IMR-90 (cell line): ENCODE results near the gene SGTB. TPM values are rescaled to one million over a fixed set of nuclear protein-coding genes. Genes with fewer than 3 reads are reported as not detected.

Experiments used
- ATAC-seq: fragments of 200-7000 bp; cut with Tn5 transposase; 2 replicates; pipeline ENCODE4 v1.9.1; 2020; ENCODE audit warnings: low read depth, mild to moderate bottlenecking, moderate library complexity
- BruUV-seq: library from RNA; stranded (reverse); fragments of 400-500 nt; replicated peaks from 2 replicates; lab custom pipeline; 2021; lab: Mats Ljungman, UMichigan
- CTCF ChIA-PET: fragments of 300-600 bp; formaldehyde crosslinking; extraction: SDS; loops from one replicate; lab custom pipeline; 2021; ENCODE audit warnings: antibody characterized with exemption; lab: Yijun Ruan, JAX
- POLR2A ChIA-PET: fragments of 300-600 bp; sonication (Branson Sonifier 250); formaldehyde crosslinking; loops from one replicate; lab custom pipeline; 2022; ENCODE audit warnings: antibody characterized with exemption; ENCODE audit not compliant: unreplicated experiment; lab: Charles Lee
- DNase-seq: peaks from one replicate; pipeline ENCODE4 v3.0.0; 2013
- H2AFZ ChIP-seq: replicated peaks from 2 replicates; pipeline ENCODE3; 2013; ENCODE audit warnings: low read length, mild to moderate bottlenecking; ENCODE audit not compliant: poor library complexity
- H2AK5ac ChIP-seq: 2 replicates; pipeline ENCODE4 v1.6.1; 2013; ENCODE audit warnings: low read depth, low read length, inconsistent platforms
- H2AK9ac ChIP-seq: replicated peaks from 2 replicates; pipeline ENCODE3; 2013; ENCODE audit warnings: mild to moderate bottlenecking, low read depth, low read length, moderate library complexity; ENCODE audit not compliant: poor library complexity
- H2BK120ac ChIP-seq: 2 replicates; pipeline ENCODE4 v1.6.1; 2013; ENCODE audit warnings: low read depth, low read length, inconsistent platforms
- H2BK15ac ChIP-seq: 3 replicates; pipeline ENCODE4 v1.6.1; 2013; ENCODE audit warnings: low read depth, low read length, inconsistent platforms
- H2BK20ac ChIP-seq: 2 replicates; pipeline ENCODE4 v1.6.1; 2013; ENCODE audit warnings: low read depth, mild to moderate bottlenecking, inconsistent platforms, low read length, moderate library complexity
- H2BK5ac ChIP-seq: 2 replicates; pipeline ENCODE4 v1.6.1; 2013; ENCODE audit warnings: mild to moderate bottlenecking, low read depth, low read length, inconsistent platforms; ENCODE audit not compliant: poor library complexity, severe bottlenecking
- H3K14ac ChIP-seq: replicated peaks from 2 replicates; pipeline ENCODE4 v1.6.1; 2013; ENCODE audit warnings: low read depth, low read length, inconsistent platforms
- H3K18ac ChIP-seq: 2 replicates; pipeline ENCODE4 v1.6.1; 2013; ENCODE audit warnings: low read depth, low read length, control low read depth
- H3K23ac ChIP-seq: 2 replicates; pipeline ENCODE4 v1.6.1; 2013; ENCODE audit warnings: low read depth, low read length, inconsistent platforms
- H3K27ac ChIP-seq: 2 replicates; pipeline ENCODE4 v1.5.1; 2013; ENCODE audit warnings: mild to moderate bottlenecking, control low read depth, low read length; ENCODE audit not compliant: insufficient read depth
- H3K27me3 ChIP-seq: 2 replicates; pipeline ENCODE4 v1.6.1; 2013; ENCODE audit warnings: low read length; ENCODE audit not compliant: control insufficient read depth, insufficient read depth
- H3K36me3 ChIP-seq: 2 replicates; pipeline ENCODE4 v1.6.1; 2013; ENCODE audit warnings: low read length, mixed read lengths; ENCODE audit not compliant: control insufficient read depth, insufficient read depth
- H3K4ac ChIP-seq: 2 replicates; pipeline ENCODE4 v1.6.1; 2013; ENCODE audit warnings: low read depth, low read length, inconsistent platforms
- H3K4me1 ChIP-seq: 2 replicates; pipeline ENCODE4 v1.6.1; 2013; ENCODE audit warnings: low read length, mixed read lengths; ENCODE audit not compliant: control insufficient read depth, insufficient read depth
- H3K4me2 ChIP-seq: 2 replicates; pipeline ENCODE4 v1.6.1; 2013; ENCODE audit warnings: low read depth, mild to moderate bottlenecking, control low read depth, low read length, moderate library complexity
- H3K4me3 ChIP-seq: 2 replicates; pipeline ENCODE4 v1.5.1; 2013; ENCODE audit warnings: low read depth, mild to moderate bottlenecking, control low read depth, low read length, moderate library complexity; ENCODE audit not compliant: insufficient read depth
- H3K56ac ChIP-seq: 2 replicates; pipeline ENCODE4 v1.6.1; 2013; ENCODE audit warnings: low read length, inconsistent platforms; ENCODE audit not compliant: insufficient read depth; ENCODE audit errors: extremely low read depth
- H3K79me1 ChIP-seq, 2 experiments: 2 replicates each; pipeline ENCODE4 v1.6.1; 2013; ENCODE audit warnings: low read length in 2 of 2, inconsistent platforms in 1 of 2, low read depth in 1 of 2
- H3K9ac ChIP-seq: 2 replicates; pipeline ENCODE4 v1.6.1; 2013; ENCODE audit warnings: low read depth, low read length, control low read depth
- H3K9me1 ChIP-seq: 2 replicates; pipeline ENCODE4 v1.6.1; 2013; ENCODE audit warnings: low read length, inconsistent platforms; ENCODE audit not compliant: insufficient read depth
- H3K9me3 ChIP-seq: 2 replicates; pipeline ENCODE4 v1.6.1; 2013; ENCODE audit warnings: low read length; ENCODE audit not compliant: control insufficient read depth, insufficient read depth
- H4K20me1 ChIP-seq: 2 replicates; pipeline ENCODE4 v1.6.1; 2013; ENCODE audit warnings: low read length, inconsistent platforms; ENCODE audit not compliant: insufficient read depth
- H4K5ac ChIP-seq: 2 replicates; pipeline ENCODE4 v1.6.1; 2013; ENCODE audit warnings: mild to moderate bottlenecking, low read depth, low read length, control low read depth
- H4K8ac ChIP-seq, 2 experiments: 2 replicates each; pipeline ENCODE4 v1.6.1; 2013; ENCODE audit warnings: low read depth in 2 of 2, low read length in 2 of 2, control low read depth in 1 of 2, inconsistent platforms in 1 of 2
- H4K91ac ChIP-seq: 2 replicates; pipeline ENCODE4 v1.6.1; 2013; ENCODE audit warnings: low read depth, low read length, inconsistent platforms; ENCODE audit not compliant: insufficient read depth
- CEBPB ChIP-seq: IDR thresholded peaks from 2 replicates; pipeline ENCODE4 v1.6.1; 2012; ENCODE audit warnings: low read depth, low read length, improper control_type of control experiment
- CHD1 ChIP-seq: IDR thresholded peaks from 2 replicates; pipeline ENCODE4 v1.6.1; 2012; ENCODE audit warnings: low read depth, low read length, improper control_type of control experiment
- CTCF ChIP-seq: conservative IDR thresholded peaks from 2 replicates; pipeline ENCODE4 v1.5.1; 2012; ENCODE audit warnings: mild to moderate bottlenecking, low read depth, low read length, improper control_type of control experiment
- ELK1 ChIP-seq: fragments of 150-350 bp; IDR thresholded peaks from 2 replicates; pipeline ENCODE4 v1.6.1; 2016; ENCODE audit warnings: low read depth, mild to moderate bottlenecking, low read length, moderate library complexity, borderline replicate concordance
- FOS ChIP-seq: fragments of 150-350 bp; IDR thresholded peaks from 2 replicates; pipeline ENCODE4 v1.6.1; 2016; ENCODE audit warnings: low read depth, low read length
- NFE2L2 ChIP-seq: fragments of 150-350 bp; IDR thresholded peaks from 2 replicates; pipeline ENCODE4 v1.6.1; 2016; ENCODE audit warnings: low read depth, mild to moderate bottlenecking, low read length
- RAD21 ChIP-seq: IDR thresholded peaks from 2 replicates; pipeline ENCODE4 v1.6.1; 2012; ENCODE audit warnings: low read length, improper control_type of control experiment
- RCOR1 ChIP-seq: IDR thresholded peaks from 2 replicates; pipeline ENCODE4 v1.6.1; 2012; ENCODE audit warnings: mild to moderate bottlenecking, low read length, improper control_type of control experiment; ENCODE audit not compliant: insufficient replicate concordance
- RFX5 ChIP-seq: IDR thresholded peaks from 2 replicates; pipeline ENCODE4 v1.8.0; 2012; ENCODE audit warnings: low read depth, mild to moderate bottlenecking, low read length, moderate library complexity
- USF2 ChIP-seq: fragments of 150-350 bp; IDR thresholded peaks from 2 replicates; pipeline ENCODE4 v1.6.1; 2017; ENCODE audit warnings: mild to moderate bottlenecking, antibody characterized with exemption, low read length, low read depth
- WGBS, 2 experiments: methylation state at CpG; one replicate each; pipeline versions ENCODE4 v1.1.5 to v1.1.7; 2013; ENCODE audit warnings: missing lambda C conversion rate in 2 of 2; ENCODE audit not compliant: insufficient read length in 1 of 2; ENCODE audit errors: extremely low coverage in 2 of 2; 5-methylcytosine and 5-hydroxymethylcytosine counted together
- dilution Hi-C: fragments of 300-500 bp; cut with HindIII; formaldehyde crosslinking; loops from one replicate; pipeline ENCODE4 v1.14.3; 2018; ENCODE audit warnings: low sequenced_read_pairs; ENCODE audit not compliant: unreplicated experiment
- in situ Hi-C: fragments of 300-500 bp; cut with MboI; formaldehyde crosslinking; loops from 3 replicates; pipeline ENCODE4 v1.14.3; 2019; ENCODE audit warnings: low sequenced_read_pairs, inconsistent platforms, mixed read lengths
- intact Hi-C: fragments of 100-400 bp; cut with micrococcal nuclease; formaldehyde crosslinking; loops from 2 replicates; pipeline ENCODE4 v1.10.0; 2022
- polyA plus RNA-seq, 3 experiments: library from polyadenylated mRNA; depleted of rRNA; stranded (reverse); fragments of >200 nt; gene quantifications; 2 replicates each; pipeline ENCODE4 v1.2.3, GENCODE V29; 2012; ENCODE audit warnings: low replicate concordance in 1 of 3
- total RNA-seq: library from RNA; depleted of rRNA; stranded (reverse); fragments of >200 nt; gene quantifications from 2 replicates; pipeline ENCODE4 v1.2.3, GENCODE V29; 2012

SGTB gene
- total and polyA plus RNA-seq, 2 of the 4 experiments (the other 2 are of a cell fraction), result 7.5 to 15.1 TPM

GRCh38 chr5:65646938-65647337, 75.0 kb downstream of the SGTB start:
- no peak overlapping the region for H2BK5ac ChIP-seq
- no peak overlapping the region for H4K5ac ChIP-seq
- H4K20me1 ChIP-seq, result no peaks in the 10 kb centered on the region
- no peak overlapping the region for H3K9ac ChIP-seq
- CTCF ChIA-PET, result interaction anchor here (0.7 kb wide), 1 partner anchor 983 kb away, joined by 3 read pairs; no protein-coding TSS in a partner anchor
- no TSS peak for BruUV-seq
- no peak overlapping the region for H3K23ac ChIP-seq
- DNase-seq, result no peak
- H2AK5ac ChIP-seq, result no peak overlapping the region
- H4K91ac ChIP-seq, result no peak overlapping the region
- intact Hi-C loops (no loop called here), in situ Hi-C loops (no loop called here), dilution Hi-C loops (no loop called here)
- no peak overlapping the region for H3K18ac ChIP-seq
- no peak overlapping the region for H3K4ac ChIP-seq
- no peak for ATAC-seq
- no peaks in the 10 kb centered on the region; the same call in 1 of the 2 replicates for H3K4me1 ChIP-seq
- H3K36me3 ChIP-seq, result peaks cover 4% of the 10 kb centered on the region
- H3K79me1 ChIP-seq, result no peaks in the 10 kb centered on the region; a peak in 2 of 4 replicates
- H3K56ac ChIP-seq, result no peak overlapping the region
- no peak overlapping the region for H4K8ac ChIP-seq
- TF ChIP-seq FOS (no peak), CEBPB (no peak), RCOR1 (no peak), RAD21 (no peak), RFX5 (no peak), CHD1 (no peak), NFE2L2 (no peak), USF2 (no peak), CTCF (no peak), ELK1 (no peak)
- no peak overlapping the region for H3K4me2 ChIP-seq
- no CpG with 5 or more reads among the region's 2 CpGs for WGBS, 2 experiments
- H2AK9ac ChIP-seq, result no peak overlapping the region
- POLR2A ChIA-PET, result no interaction called here
- H2BK120ac ChIP-seq, result no peak overlapping the region
- H2BK15ac ChIP-seq, result no peak overlapping the region
- no peaks in the 10 kb centered on the region for H3K27me3 ChIP-seq
- 0 out of 2 replicates have a peak, but pooled peaks cover 2% of the 10 kb centered on the region for H3K9me1 ChIP-seq
- H2BK20ac ChIP-seq, result no peak overlapping the region
- no peak overlapping the region for H3K4me3 ChIP-seq
- H3K9me3 ChIP-seq, result no peaks in the 10 kb centered on the region
- no peak overlapping the region for H3K14ac ChIP-seq
- H3K27ac ChIP-seq, result no peak overlapping the region
- no peak overlapping the region for H2AFZ ChIP-seq
